GM10847 (cell line): ENCODE data around the gene ZNF789.

Experiments used
- POLR2A ChIP-seq: IDR thresholded peaks from 2 replicates; pipeline ENCODE4 v1.6.1; 2011; ENCODE audit not compliant: insufficient read length; ENCODE audit errors: extremely low read depth

Gene ZNF789

DNA sequence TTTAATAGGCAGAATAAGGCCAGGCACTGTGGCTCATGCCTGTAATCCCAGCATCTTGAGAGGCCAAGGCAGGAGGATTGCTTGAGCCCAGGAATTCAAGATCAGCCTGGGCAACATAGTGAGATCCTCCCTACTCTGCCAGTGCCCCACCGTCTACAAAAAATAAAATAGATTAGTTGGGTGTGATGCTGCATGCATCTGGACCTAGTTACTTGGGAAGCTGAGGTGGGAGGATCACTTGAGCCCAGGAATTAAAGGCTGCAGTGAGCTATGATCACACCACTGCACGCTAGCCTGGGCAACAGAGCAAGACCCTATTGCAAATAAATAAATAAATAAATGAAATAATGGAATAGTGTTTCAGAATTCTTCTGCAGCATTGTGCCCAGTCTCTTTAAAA is 63.0 kb downstream of the ZNF789 start:
- no peak for TF ChIP-seq POLR2A
